SW 1271 (cell line): Measurements from ENCODE around the gene FBXL7.
A peak's percentile ranks its signal among the peaks of the same experiment; 100 is the strongest.

Experiments
- DNase-seq, 2 experiments: peaks; one replicate each; lab custom pipeline; 2025; lab: John Stamatoyannopoulos, UW

Gene FBXL7

GRCh38 chr5:15893866-15894265, 393.9 kb downstream of the FBXL7 start:
- DNase-seq = no peak

DNA sequence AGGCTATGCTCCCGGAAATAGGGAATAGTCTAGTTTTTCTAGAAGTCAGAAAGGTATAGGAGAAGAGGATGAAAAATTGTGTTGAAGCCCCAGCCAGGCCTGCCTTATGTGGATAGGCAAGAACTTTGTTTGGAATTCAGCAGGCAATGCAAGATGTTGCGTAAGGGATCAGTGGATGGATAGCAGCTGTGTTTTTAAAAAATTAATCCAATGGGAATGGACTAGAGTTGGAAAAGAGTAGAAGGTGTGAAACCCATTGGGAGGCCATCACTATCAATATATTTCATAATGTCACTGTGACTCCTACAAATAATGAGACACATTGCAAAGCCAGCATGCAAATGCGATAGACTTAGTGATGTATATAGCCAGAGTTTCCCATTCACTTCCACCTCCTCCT, 397.7 kb downstream of the FBXL7 start:
- DNase-seq = no peak

DNA sequence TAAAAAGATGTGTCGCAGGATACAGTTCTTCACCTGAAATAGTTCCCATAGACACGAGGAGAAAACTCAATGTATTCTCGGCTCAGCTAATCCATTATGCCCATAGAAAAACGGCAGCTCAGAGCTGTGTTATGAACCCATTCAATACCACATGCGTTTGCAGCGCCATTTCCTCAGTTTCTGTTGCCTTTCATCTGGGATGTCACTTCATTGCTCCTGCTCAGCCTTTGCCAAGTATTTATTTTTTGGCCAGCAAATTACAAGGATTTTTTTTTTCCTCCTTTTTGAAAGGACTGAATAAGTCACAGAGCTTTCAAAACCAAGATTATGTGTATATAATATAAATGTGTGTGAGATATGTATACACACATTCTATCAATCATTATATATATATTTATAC, 398.7 kb downstream of the FBXL7 start:
- DNase-seq = no peak

GRCh38 chr5:15899481-15899880, 399.5 kb downstream of the FBXL7 start:
- no peak for DNase-seq

DNA sequence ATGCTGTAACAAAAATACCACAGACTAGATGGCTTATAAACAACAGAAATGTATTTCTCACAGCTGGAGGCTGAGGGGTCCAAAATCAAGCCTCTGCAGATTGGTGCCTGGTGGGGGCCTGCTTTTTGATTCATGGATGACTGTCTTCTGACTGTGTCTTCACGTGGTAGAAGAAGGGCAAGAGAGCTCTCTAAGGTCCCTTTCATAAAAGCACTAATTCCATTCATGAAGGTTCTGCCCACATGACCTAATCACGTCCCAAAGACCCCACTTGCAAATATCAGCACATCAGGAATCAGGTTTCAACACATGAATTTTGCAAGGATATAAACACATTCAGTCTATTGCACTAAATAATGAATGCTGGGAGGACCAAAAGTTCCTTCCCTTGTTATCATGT, 401.2 kb downstream of the FBXL7 start:
- DNase-seq = no peak

- DNase-seq = no peak
Observed at GRCh38 chr5:15902066-15902465, 402.1 kb downstream of the FBXL7 start.

- DNase-seq = no peak
Observed at GRCh38 chr5:15904899-15905830, 405.2 kb downstream of the FBXL7 start.

GRCh38 chr5:15914638-15915037, 414.7 kb downstream of the FBXL7 start:
- no peak for DNase-seq

GRCh38 chr5:15926586-15926985, 426.6 kb downstream of the FBXL7 start:
- DNase-seq = no peak

GRCh38 chr5:15927710-15928380, 427.9 kb downstream of the FBXL7 start:
- DNase-seq = no peak

GRCh38 chr5:15929611-15930263, 429.8 kb downstream of the FBXL7 start:
- DNase-seq = no peak

DNA sequence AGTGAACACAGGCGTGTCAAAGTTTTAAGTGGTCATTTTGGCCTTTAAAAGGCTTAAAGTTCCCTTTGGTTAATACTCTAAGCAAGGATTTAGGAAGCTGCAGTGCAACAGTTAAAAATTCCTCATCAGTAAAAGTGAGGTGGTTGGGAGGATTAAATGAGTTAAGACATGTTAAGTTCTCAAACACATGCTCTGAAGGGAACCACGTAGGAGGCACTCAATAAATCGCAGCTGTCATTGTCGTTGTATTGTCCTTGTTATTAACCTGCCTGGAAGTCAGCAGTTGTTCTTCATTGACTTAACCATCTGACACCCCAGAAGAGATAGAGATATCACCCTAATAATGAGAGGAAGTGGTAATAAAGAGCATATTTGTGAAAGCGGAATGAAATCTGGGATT, 432.1 kb downstream of the FBXL7 start:
- DNase-seq = no peak

- DNase-seq = no peak
Observed at GRCh38 chr5:15933259-15934207, 433.6 kb downstream of the FBXL7 start.

DNA sequence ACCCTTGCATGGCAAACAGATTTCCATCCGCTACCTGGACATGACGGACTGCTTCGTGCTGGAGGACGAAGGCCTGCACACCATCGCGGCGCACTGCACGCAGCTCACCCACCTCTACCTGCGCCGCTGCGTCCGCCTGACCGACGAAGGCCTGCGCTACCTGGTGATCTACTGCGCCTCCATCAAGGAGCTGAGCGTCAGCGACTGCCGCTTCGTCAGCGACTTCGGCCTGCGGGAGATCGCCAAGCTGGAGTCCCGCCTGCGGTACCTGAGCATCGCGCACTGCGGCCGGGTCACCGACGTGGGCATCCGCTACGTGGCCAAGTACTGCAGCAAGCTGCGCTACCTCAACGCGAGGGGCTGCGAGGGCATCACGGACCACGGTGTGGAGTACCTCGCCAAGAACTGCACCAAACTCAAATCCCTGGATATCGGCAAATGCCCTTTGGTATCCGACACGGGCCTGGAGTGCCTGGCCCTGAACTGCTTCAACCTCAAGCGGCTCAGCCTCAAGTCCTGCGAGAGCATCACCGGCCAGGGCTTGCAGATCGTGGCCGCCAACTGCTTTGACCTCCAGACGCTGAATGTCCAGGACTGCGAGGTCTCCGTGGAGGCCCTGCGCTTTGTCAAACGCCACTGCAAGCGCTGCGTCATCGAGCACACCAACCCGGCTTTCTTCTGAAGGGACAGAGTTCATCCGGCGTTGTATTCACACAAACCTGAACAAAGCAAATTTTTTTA, 436.7 kb downstream of the FBXL7 start:
- no peak for DNase-seq

GRCh38 chr5:15937708-15938107, 437.7 kb downstream of the FBXL7 start:
- no peak for DNase-seq

DNA sequence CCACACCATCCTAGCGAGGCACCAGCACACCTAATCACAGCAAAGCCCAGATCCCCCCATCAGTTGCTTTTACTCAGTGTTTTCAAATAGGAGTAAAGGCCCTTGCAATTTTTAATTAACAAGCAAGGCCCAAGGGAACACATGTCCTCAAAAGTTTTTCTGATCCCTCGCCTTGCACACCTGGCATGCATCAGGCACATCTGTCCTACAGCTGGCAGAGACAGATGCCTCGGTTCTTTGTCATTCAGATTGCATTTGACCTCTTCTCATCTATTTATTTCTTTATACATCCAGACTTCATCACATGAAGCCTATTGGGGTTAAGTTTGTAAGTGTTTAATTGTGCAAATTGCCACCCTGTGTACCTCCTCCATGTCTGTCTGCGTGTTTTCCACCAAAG, 438.2 kb downstream of the FBXL7 start:
- no peak for DNase-seq

DNA sequence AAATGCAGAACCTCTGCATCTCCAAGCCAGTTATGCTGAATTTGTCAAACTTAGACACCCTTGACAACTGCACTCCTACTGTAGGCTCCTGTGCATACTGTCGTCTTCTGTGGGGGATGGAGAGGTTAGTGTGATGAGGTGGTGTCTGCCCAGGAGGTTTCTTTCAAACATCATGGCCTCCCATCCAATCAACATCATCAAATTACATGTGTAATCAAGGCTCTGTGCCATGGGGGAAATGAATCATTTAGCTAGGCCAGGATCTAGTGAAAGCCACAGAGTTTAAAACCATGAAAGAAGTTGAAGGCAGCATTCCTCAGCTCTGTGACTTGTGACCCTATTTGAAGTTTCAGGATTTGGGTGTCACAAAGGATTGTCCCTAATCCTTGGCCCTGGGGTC, 439.0 kb downstream of the FBXL7 start:
- peak in 1 of 2 experiments; percentile 14 for DNase-seq

DNA sequence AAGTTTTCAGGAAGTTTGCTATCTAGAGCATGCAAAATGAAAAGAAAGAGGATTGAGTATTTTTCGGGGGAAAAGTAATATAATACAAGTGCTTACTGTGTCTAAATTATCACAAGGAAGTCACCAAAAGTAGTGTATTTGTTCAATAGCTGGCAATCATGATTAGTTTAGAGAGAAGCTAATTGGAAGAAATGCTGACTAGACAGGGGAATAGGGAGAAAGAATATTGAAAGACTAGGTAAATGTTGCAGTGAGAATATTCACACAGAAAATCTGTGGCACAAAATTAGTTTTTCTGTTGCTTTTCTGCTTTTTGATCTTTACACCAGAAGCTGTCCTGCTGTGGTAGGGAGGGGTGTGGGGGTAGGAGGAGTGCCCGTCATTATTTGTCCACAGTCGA, 440.9 kb downstream of the FBXL7 start:
- DNase-seq = no peak

- no peak for DNase-seq
Observed at GRCh38 chr5:15943487-15943886, 443.5 kb downstream of the FBXL7 start.

DNA sequence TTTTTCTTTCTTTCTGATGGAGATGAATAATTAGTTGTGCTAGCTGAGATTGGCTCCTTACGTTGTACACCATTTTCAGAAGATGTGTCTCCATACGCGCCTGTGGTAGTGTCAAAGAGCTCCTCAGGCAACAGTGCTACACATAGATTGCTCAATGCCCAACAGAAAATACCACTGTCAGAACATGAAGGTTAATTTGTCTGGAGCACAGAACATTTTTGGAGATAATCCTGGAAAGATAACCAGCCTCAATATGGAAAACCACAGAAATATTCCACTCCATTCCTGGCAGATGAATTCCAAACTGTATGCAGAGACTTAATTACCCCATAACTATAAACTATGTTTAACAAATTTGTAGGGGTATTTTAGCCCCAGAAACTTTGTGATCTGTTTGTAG, 446.0 kb downstream of the FBXL7 start:
- no peak for DNase-seq

DNA sequence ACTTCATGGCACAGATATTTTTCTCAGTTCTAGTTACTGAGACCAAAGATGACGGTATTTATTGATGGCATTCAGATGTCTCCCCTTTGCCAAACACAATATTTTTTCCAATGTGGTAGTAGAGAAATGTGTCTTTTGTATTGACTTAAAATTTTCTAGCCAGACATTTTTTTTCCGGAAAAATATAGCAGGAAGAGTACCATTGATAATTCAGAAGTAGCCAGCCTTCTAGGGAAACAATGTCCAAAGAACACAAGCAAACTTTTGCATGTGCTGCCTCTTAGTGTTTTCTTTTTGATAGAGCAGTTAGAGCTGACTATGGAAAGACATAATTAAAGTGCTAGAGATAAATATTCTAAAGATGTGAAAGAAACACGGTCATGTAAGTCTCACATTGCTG, 448.2 kb downstream of the FBXL7 start:
- DNase-seq = no peak
